ENCODE data around the gene SYNGAP1. TPM values are rescaled to one million over a fixed set of nuclear protein-coding genes. Genes with fewer than 3 reads are reported as not detected.

SYNGAP1 gene
- total and polyA plus RNA-seq, 9 of the 15 experiments (the other 6 are each of a cell fraction or from before 2014, with no cell fraction given), result 0.01 to 22.8 (median 3.2) TPM

- TF ChIP-seq RBM14 (IDR thresholded peaks at IDR 0.05; ENCODE audit: borderline replicate concordance, insufficient read depth, low read depth, low read length), result no peak
- no peak for TF ChIP-seq ZNF589 (CRISPR knock-in tag; IDR thresholded peaks at IDR 0.05; ENCODE audit: low read depth)
- no peak for TF ChIP-seq ZFP1 (CRISPR knock-in tag; IDR thresholded peaks at IDR 0.05)
- peak; percentile 20; the same call in 1 of the 2 replicates for TF ChIP-seq SMARCE1 (IDR thresholded peaks at IDR 0.05)
- TF ChIP-seq ZNF79 (CRISPR knock-in tag; IDR thresholded peaks at IDR 0.05; ENCODE audit: low read depth), result no peak
- TF ChIP-seq CREB1 (IDR thresholded peaks at IDR 0.05), result peak; percentile 67
- TF ChIP-seq CREB1 (CRISPR knock-in tag; IDR thresholded peaks at IDR 0.05), result peak; percentile 88
- peak; percentile 87 for TF ChIP-seq CBX1 (IDR thresholded peaks at IDR 0.05; ENCODE audit: low read depth)
- TF ChIP-seq ZNF639 (CRISPR knock-in tag; conservative IDR thresholded peaks at IDR 0.05 in 1 of 2, IDR thresholded peaks at IDR 0.05 in 1 of 2), result peak in 1 of 2 experiments; percentile 95; a peak in 2 of 4 replicates
- TF ChIP-seq ZBTB26 (CRISPR knock-in tag; IDR thresholded peaks at IDR 0.05), result no peak
- TF ChIP-seq ZNF584 (CRISPR knock-in tag; IDR thresholded peaks at IDR 0.05; ENCODE audit: low read depth), result no peak
- TF ChIP-seq SREBF2 (CRISPR knock-in tag; IDR thresholded peaks at IDR 0.05), result peak; percentile 89; the same call in 1 of the 2 replicates
- 0 out of 2 replicates have a peak, but pooled peaks have one; percentile 14 for TF ChIP-seq HSF4 (CRISPR knock-in tag; IDR thresholded peaks at IDR 0.05; ENCODE audit: borderline replicate concordance)
- TF ChIP-seq CBX8 (IDR thresholded peaks at IDR 0.05; ENCODE audit: borderline replicate concordance, extremely low read depth, low read depth, low read length, poor library complexity, severe bottlenecking), result no peak
- TF ChIP-seq NONO (IDR thresholded peaks at IDR 0.05; ENCODE audit: low read depth in 2 of 2, low read length in 1 of 2), result 0 out of 4 replicates have a peak, but pooled peaks of 1 of the 2 experiments have one; percentile 48
- TF ChIP-seq IFI16 (CRISPR knock-in tag; IDR thresholded peaks at IDR 0.05), result no peak
- TF ChIP-seq ZNF586 (CRISPR knock-in tag; conservative IDR thresholded peaks at IDR 0.05), result no peak
- no peak for TF ChIP-seq BRF1 (IDR thresholded peaks at IDR 0.05; ENCODE audit: borderline replicate concordance, extremely low read depth, insufficient read length)
- peak; percentile 66 to 77 for TF ChIP-seq NRF1 (conservative IDR thresholded peaks at IDR 0.05 in 1 of 2, IDR thresholded peaks at IDR 0.05 in 1 of 2)
- TF ChIP-seq MITF (IDR thresholded peaks at IDR 0.05), result no peak
- peak; percentile 89 for TF ChIP-seq CCNT2 (IDR thresholded peaks at IDR 0.05; ENCODE audit: borderline replicate concordance, extremely low read depth, insufficient read length, low read depth, low read length)
- TF ChIP-seq RCOR1 (IDR thresholded peaks at IDR 0.05; ENCODE audit: borderline replicate concordance in 1 of 2, low read depth in 2 of 2, low read length in 2 of 2), result peak; percentile 47 to 69; a peak in 3 of 4 replicates
Observed at GRCh38 chr6:33454009-33454946, 34.4 kb downstream of the SYNGAP1 start, which contains the start of gene ZBTB9 (continued).
